ENCODE data around the gene RARB. TPM values are rescaled to one million over a fixed set of nuclear protein-coding genes. Genes with fewer than 3 reads are reported as not detected.

The RARB gene
- total and polyA plus RNA-seq, 5 donors from 2014 or later = 0.12 to 0.20 TPM; not detected in 3

DNA sequence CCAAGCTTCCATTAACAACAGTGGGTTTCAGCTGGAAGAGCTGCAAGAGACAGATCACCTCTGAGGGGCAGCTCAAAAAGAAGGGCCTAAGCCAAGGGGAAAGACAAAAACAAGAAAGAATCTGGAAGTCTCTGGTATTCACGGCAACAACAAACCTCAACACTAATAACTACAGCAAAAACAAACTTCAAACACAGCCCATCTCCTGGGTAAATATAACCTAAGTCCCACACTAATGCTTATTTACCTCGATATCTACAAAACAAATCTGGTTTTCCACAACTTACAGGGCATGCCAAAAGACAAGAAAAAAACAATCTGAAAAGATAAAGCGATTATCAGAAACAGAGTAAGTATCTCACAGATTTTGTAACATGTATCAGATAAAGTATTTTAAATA lies 207.0 kb downstream of the RARB start:
- Mint-ChIP-seq H3K9me3 (no peaks in the 10 kb centered on the region), H3K4me1 (peaks cover 5 to 27% (median 16%) of the 10 kb centered on the region in 4 donors), H3K27ac (peak overlapping the region in 2 of 3 donors; percentile 11 to 39), H3K27me3 (no peaks in the 10 kb centered on the region), H3K36me3 (peaks cover 40% of the 10 kb centered on the region), H3K4me3 (no peak overlapping the region)
- H3K4me1 ChIP-seq (ENCODE audit: control insufficient read depth, insufficient read depth, low read length, poor library complexity, severe bottlenecking) = no peaks in the 10 kb centered on the region
- no peak overlapping the region for H3K4me3 ChIP-seq (ENCODE audit: low read depth, low read length)
- ATAC-seq (ENCODE audit: low read depth in 2 of 2) = no peak
- no peaks in the 10 kb centered on the region for H3K9me3 ChIP-seq (ENCODE audit: control insufficient read depth in 2 of 2, low read length in 2 of 2)
- H3K27ac ChIP-seq (ENCODE audit: insufficient read depth, low read length, poor library complexity, severe bottlenecking) = no peak overlapping the region
- H3K27me3 ChIP-seq (ENCODE audit: control insufficient read depth, insufficient read depth, low read length) = no peaks in the 10 kb centered on the region
- DNase-seq = no peak
- H3K36me3 ChIP-seq (ENCODE audit: control insufficient read depth, insufficient read depth, low read length) = peaks cover 79% of the 10 kb centered on the region

Other genes starting within 250 kb of the RARB start
- gene TOP2B, start 236.6 kb downstream of the RARB start, total RNA-seq = 107 TPM
- 10 to 100 TPM; 52.8 to 66.6 (median 57.4) TPM for gene TOP2B, start 236.6 kb downstream of the RARB start, polyA plus RNA-seq

Measured in CD4-positive, CD25-positive, alpha-beta regulatory T cell (primary cell).